Uterus (tissue), 4 donors: Measurements from ENCODE around the gene WSCD1. TPM values are rescaled to one million over a fixed set of nuclear protein-coding genes. Genes with fewer than 3 reads are reported as not detected.

ENCODE experiments used
- DNase-seq, 2 donors: peaks; one replicate each; pipeline ENCODE4 v3.0.0-alpha.2; 2019 to 2020
- H3K27ac ChIP-seq, 2 donors: fragments of 200-600 bp; sonication (generic); 1 replicate in 1 of 2; 2 replicates in 1 of 2; pipeline ENCODE4 v1.5.1; 2016 to 2018
- H3K27me3 ChIP-seq, 2 donors: fragments of 200-600 bp; sonication (generic); one replicate each; pipeline ENCODE4 v1.5.1; 2018 to 2019; ENCODE audit warnings: control low read depth in 1 of 2
- H3K36me3 ChIP-seq, 2 donors: fragments of 200-600 bp; sonication (generic); one replicate each; pipeline ENCODE4 v1.5.1; 2019; ENCODE audit warnings: control low read depth in 1 of 2
- H3K4me1 ChIP-seq, 2 donors: fragments of 200-600 bp; sonication (generic); one replicate each; pipeline ENCODE4 v1.5.1; 2018 to 2019; ENCODE audit warnings: control low read depth in 1 of 2
- H3K4me3 ChIP-seq, 2 donors: fragments of 200-600 bp; sonication (generic); 1 replicate in 1 of 2; 2 replicates in 1 of 2; pipeline ENCODE4 v1.5.1; 2018 to 2019; ENCODE audit warnings: mild to moderate bottlenecking in 1 of 2
- H3K9me3 ChIP-seq, 2 donors: fragments of 200-600 bp; sonication (generic); one replicate each; pipeline ENCODE4 v1.5.1; 2019; ENCODE audit warnings: control low read depth in 1 of 2
- CTCF ChIP-seq, 4 experiments: fragments of 200-600 bp in 2 of 4; fragments of 450-650 bp in 2 of 4; sonication (generic) in 2 of 4; IDR thresholded peaks; one replicate each; pipeline ENCODE4 v1.5.1; 2016 to 2019; ENCODE audit warnings: antibody characterized with exemption in 4 of 4, mild to moderate bottlenecking in 2 of 4, moderate library complexity in 1 of 4
- POLR2A ChIP-seq, 2 donors: fragments of 450-650 bp; IDR thresholded peaks; one replicate each; pipeline ENCODE4 v1.6.1; 2016; ENCODE audit warnings: antibody characterized with exemption in 2 of 2, mild to moderate bottlenecking in 1 of 2, moderate library complexity in 1 of 2
- intact Hi-C: fragments of 100-400 bp; cut with DNase I; formaldehyde crosslinking; loops from one replicate; pipeline ENCODE4 v1.15.1; 2023; ENCODE audit warnings: low total_unique reads
- total RNA-seq, 4 donors: library from RNA; depleted of rRNA in 3 of 4; stranded (reverse); fragments of >200 nt in 3 of 4; gene quantifications; one replicate each; pipeline versions ENCODE4 v1.1.0 to v1.2.4, GENCODE V29; 2014 to 2023
- donor health status: DM: yes; HTN: yes; CAD: no.

Gene WSCD1
- 10 to 100 TPM in 1 of 4 donors, 1 to 10 TPM in 3; 3.8 to 12.7 (median 6.6) TPM for total RNA-seq

GRCh38 chr17:6069539-6070429, at the start of gene WSCD1:
Gene WSCD1, plus strand, starts transcription at chr17:6070379. Its CDS starts 10,280 bp downstream, at chr17:6080659.
- no peak for DNase-seq
- Histone ChIP-seq H3K4me3 (peak within 1 kb of the TSS; percentile 21 to 26), H3K27ac (no peak within 1 kb of the TSS), H3K9me3 (no peaks in the 10 kb centered on the region), H3K27me3 (no peaks in the 10 kb centered on the region), H3K4me1 (no peaks in the 10 kb centered on the region), H3K36me3 (no peaks in the 10 kb centered on the region)
- intact Hi-C loops: no loop called here
- TF ChIP-seq CTCF (IDR thresholded peaks at IDR 0.05) (no peak), POLR2A (IDR thresholded peaks at IDR 0.05) (no peak)

GRCh38 chr17:6021011-6021400, 49.2 kb upstream of the WSCD1 start:
- Histone ChIP-seq H3K9me3 (no peaks in the 10 kb centered on the region), H3K27me3 (no peaks in the 10 kb centered on the region), H3K27ac (no peak overlapping the region), H3K36me3 (no peaks in the 10 kb centered on the region), H3K4me3 (no peak overlapping the region), H3K4me1 (no peaks in the 10 kb centered on the region)
- DNase-seq: no peak
- TF ChIP-seq CTCF (IDR thresholded peaks at IDR 0.05) (no peak), POLR2A (IDR thresholded peaks at IDR 0.05) (no peak)
- intact Hi-C loops: no loop called here

- H3K4me3 ChIP-seq: no peak overlapping the region
- no peaks in the 10 kb centered on the region for H3K36me3 ChIP-seq
- TF ChIP-seq CTCF (IDR thresholded peaks at IDR 0.05) (no peak), POLR2A (IDR thresholded peaks at IDR 0.05) (no peak)
- DNase-seq: no peak
- H3K4me1 ChIP-seq: no peaks in the 10 kb centered on the region
- no peaks in the 10 kb centered on the region for H3K27me3 ChIP-seq
- intact Hi-C loops: no loop called here
- no peak overlapping the region for H3K27ac ChIP-seq
- H3K9me3 ChIP-seq: no peaks in the 10 kb centered on the region
These were observed 48.6 kb upstream of the WSCD1 start for GRCh38 chr17:6021627-6022026.

GRCh38 chr17:6023036-6023831, 46.9 kb upstream of the WSCD1 start:
- Histone ChIP-seq H3K4me1 (no peaks in the 10 kb centered on the region), H3K4me3 (no peak overlapping the region), H3K36me3 (no peaks in the 10 kb centered on the region), H3K27ac (no peak overlapping the region), H3K27me3 (no peaks in the 10 kb centered on the region), H3K9me3 (no peaks in the 10 kb centered on the region)
- intact Hi-C loops: no loop called here
- DNase-seq: no peak
- TF ChIP-seq POLR2A (IDR thresholded peaks at IDR 0.05) (no peak), CTCF (IDR thresholded peaks at IDR 0.05) (no peak)

GRCh38 chr17:6024576-6024975, 45.6 kb upstream of the WSCD1 start:
- Histone ChIP-seq H3K9me3 (no peaks in the 10 kb centered on the region), H3K36me3 (no peaks in the 10 kb centered on the region), H3K4me1 (no peaks in the 10 kb centered on the region), H3K27ac (no peak overlapping the region), H3K4me3 (no peak overlapping the region), H3K27me3 (no peaks in the 10 kb centered on the region)
- TF ChIP-seq POLR2A (IDR thresholded peaks at IDR 0.05): no peak
- no peak for TF ChIP-seq CTCF (IDR thresholded peaks at IDR 0.05)
- no peak for DNase-seq
- intact Hi-C loops: no loop called here
